ENCODE results near the gene KDM1A. TPM values are rescaled to one million over a fixed set of nuclear protein-coding genes. Genes with fewer than 3 reads are reported as not detected.
"Not testable (repeated sequence)": the region's sequence is repeated elsewhere in the genome, so short reads cannot be mapped to it uniquely, and the experiment has no call there.

KDM1A gene
- total RNA-seq, 1 donor from 2014 or later: 55.7 TPM

DNA sequence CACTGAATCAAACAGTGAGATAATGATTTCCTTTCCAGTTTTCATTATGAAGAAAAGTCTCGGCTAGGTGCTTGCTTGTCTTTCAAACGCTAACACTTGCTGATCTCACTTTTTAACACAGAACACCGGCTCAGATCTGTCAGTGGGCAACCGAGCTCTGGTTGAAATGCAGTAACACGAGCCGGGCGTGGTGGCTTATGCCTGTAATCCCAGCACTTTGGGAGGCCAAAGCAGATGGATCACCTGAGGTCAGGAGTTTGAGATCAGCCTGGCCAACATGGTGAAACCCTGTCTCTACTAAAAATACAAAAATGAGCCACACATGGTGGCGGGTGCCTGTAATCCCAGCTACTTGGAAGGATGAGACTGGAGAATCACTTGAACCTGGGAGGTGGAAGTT, 9.2 kb upstream of the KDM1A start:
- intact Hi-C loops (cut with micrococcal nuclease): not testable (repeated sequence)

DNA sequence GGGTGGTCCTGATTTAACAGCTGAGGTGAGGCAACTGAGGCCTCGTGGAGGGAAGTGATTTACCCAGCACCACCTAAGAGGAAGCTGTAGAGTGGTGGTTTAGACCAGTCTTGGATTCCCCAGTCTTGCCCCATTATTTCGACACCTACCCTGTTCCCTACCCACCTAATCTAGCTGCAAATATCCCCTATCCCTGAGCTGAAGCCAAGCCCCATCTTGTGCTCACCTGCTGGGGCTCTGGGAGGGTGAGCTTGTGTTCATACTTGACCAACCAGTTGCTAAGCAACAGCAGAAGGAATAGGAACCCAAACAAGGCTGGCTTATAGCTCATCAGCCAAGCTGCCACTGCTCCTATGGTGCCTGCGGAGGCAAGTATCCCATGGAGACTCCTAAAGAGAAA, 5.6 kb upstream of the KDM1A start:
- intact Hi-C loops (cut with micrococcal nuclease): no loop called here

DNA sequence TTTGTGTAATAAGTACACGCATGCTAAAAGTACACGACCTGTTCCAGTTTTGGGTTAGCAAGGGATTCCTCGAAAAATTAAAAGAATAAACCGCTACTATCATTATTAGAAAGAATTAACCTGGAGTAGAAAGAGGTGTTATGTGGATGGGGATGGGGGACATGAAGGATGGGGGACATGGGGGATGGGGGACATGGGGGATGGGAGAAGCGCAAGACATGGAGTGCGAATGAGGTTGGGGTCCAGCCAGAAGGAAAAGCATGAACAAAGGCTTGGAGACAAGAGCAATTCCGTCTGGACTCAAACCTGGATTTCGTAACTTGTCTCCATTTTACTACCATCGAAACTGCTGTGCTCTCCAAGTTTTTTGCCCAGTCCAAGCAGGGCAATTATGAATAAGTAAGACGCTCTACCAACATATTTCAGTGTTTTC, 591 bp upstream of the KDM1A start:
- intact Hi-C loops (cut with micrococcal nuclease): loop anchor here (1.0 to 5.0 kb wide), 5 partner anchors 101 to 1236 kb away; partner anchors contain the start of genes CDC42, LUZP1, USP48 and ZNF436

DNA sequence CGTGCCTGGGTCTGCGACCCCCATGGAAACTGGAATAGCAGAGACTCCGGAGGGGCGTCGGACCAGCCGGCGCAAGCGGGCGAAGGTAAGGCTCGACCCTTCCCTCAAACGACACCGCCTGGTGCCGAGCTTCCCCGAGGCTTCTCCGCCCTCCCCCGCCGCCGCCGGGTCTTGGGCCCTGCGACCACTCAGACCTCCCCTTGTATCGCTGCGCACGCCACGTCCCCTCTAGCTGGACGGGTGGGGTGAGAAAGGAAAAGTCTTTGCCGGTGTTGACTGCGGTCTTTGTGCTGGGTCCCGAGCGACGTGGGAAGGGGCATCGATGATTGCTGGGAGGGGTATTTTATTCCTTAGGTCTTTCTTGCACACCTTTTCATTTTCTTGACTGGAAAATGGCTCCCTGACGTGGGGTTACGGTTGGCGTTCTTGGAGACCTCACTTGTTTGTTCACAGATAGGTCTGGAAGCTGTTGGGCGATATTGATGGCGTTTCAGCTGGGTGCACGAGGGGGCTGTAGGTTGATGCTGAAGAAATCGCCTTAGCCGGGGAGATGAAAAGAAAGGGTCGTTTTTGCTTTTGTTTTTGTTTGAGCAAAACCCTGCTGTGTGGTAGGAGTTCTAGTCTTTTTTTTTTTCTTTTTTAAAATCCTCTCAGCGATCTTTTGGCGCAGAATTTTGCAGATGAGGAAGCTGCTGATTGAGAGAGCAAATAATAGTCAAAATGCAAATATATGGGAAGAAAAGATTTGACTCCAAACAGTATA, 776 bp downstream of the KDM1A start:
- intact Hi-C loops (cut with micrococcal nuclease): loop anchor here (1.0 to 10.0 kb wide), 7 partner anchors 17 to 1237 kb away; partner anchors contain the start of genes CDC42, HNRNPR, LUZP1 and USP48

DNA sequence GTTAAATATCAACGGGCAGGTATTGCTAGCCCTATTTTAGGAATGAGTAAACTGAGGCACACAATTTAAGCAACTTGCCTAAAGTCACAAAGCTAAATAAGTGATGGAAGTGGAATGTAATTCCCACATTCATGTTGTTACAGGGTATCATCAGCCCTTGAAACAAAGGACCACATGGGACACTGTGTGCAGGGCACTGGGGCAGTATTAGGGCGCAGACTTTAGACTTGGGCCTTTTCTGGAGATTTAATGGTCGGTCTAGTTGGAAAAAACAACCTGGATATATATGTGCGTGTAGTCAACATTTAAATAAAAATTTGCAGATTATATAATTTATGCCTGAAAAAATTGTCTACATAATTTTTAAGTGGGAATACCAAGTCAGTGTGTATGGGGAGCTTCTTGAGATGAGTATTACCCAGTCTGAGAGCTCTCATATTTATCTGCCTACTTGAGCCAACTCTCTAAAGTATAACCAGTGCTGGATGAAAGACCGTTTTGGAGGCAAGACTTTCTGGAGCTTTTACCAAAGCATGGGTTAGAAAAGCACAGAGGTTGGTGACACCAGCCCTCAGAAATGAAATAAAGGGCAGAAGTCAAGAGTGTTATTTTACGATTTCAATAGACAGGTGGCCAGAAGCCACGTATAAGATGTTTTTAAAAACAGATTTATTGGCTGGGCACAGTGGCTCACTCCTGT, 1.6 kb downstream of the KDM1A start:
- intact Hi-C loops (cut with micrococcal nuclease): loop anchor here (2.0 to 10.0 kb wide), 2 partner anchors 16 to 324 kb away; partner anchors contain the start of gene HNRNPR

DNA sequence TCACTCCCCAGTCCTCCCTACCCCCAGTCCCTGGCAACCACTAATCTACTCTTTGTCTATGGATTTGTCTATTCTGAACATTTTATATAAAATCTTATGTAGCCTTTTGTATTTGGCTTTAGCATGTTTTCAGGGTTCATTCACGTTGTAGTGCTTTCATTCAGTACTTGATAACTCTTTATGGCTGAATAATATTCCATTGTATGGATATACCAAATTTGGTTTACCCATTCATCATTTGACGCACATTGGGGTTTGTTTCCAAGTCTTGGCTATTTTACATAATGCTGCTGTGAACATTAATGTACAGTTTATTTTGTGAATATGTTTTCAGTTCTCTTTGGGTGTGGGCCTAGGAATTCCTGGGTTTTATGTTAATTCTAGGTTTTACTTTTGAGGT, 2.6 kb downstream of the KDM1A start:
- intact Hi-C loops (cut with micrococcal nuclease): loop anchor here (2.0 to 10.0 kb wide), 2 partner anchors 15 to 323 kb away; partner anchors contain the start of gene HNRNPR

DNA sequence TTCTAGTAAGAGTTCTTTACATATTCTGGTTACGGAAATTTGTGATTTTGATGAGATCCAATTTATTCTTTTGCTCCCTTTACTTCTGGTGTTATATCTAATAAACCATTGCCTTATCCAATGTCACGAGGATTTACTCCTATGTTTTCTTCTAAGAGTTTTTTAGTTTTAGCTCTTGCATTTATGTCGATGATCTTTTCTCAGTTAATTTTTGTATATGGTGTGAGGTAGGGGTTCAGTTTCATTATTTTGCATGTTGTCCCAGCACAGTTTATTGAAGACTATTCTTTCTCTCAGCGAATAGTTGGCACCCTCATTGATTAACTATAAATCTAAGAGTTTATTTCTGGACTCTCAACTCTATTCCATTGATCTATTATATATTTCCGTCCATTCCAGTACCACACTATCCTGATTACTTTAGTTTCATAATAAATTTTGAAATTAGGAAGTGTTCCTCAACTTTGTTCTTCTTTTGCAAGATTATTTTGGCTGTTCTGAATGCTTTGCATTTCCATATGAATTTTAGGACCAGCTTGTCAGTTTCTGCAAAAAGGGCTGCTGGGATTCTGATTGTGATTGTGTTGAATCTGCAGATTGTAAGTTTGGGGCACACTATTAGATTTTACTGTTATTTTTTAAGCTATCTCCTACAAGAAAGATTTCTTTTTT, 4.0 kb downstream of the KDM1A start:
- intact Hi-C loops (cut with micrococcal nuclease): loop anchor here (10.0 kb wide), 1 partner anchor 321 kb away; the partner anchor contains the start of gene HNRNPR

DNA sequence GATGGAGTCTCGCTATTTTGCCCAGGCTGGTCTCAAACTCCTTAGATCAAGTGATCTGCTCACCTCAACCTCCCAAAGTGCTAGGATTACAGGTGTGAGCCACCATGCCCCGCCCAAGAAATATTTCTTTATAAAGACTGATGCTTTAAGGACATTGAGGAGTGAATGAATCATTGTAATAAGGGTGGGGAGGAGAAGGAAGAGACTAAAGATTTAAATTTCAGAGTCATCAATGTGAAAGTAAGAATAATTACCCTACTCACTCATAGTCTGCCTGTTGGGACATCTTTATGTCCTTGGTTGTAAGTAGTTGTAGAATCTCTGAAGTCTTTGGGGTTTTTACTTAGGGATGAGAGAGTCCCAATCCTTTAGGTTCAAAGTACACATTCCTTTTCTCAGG, 7.3 kb downstream of the KDM1A start:
- intact Hi-C loops (cut with micrococcal nuclease): loop anchor here (10.0 kb wide), 1 partner anchor 318 kb away; the partner anchor contains the start of gene HNRNPR

DNA sequence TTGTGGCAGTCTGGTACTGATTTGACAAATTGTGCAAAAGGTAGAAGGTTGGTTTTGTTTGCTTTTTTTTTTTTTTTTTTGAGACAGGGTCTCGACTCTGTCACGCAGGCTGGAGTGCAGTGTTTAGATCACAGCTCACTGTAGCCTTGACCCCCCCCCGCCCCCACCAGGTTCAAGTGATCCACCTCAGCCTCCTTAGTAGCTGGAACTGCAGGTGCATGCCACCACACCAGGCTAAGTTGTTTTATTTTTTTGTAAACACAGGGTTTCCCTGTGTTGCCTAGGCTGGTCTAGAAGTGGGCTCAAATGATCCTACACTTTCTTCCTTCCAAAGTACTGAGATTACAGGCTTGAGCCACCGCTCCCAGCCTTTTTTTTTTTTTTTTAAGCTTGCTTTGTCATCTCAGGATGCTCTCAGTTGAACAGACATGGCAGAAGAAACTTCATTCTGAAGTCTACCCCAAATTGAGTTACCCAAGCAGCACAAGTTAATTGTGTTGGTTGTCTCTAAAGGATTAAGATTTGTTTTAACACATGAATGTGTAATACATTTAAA, 8.2 kb downstream of the KDM1A start:
- intact Hi-C loops (cut with micrococcal nuclease): loop anchor here (10.0 kb wide), 1 partner anchor 317 kb away; the partner anchor contains the start of gene HNRNPR

DNA sequence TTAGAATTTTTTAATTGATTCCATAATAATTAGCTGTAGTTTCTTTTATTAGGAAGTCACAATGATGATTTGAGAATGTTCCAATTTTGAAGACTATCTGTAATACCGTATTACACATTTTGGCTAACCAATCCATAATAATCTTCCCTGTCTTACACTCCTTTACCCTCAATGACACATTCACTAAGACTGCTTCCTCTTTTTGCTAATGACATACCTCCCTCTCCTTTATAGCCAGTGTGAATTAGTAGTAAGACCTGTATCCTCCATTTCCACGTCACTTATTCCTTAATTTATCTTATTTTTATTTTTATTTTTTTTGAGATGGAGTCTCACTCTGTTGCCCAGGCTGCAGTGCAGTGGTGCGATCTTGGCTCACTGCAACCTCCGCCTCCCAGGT, 10.1 kb downstream of the KDM1A start:
- intact Hi-C loops (cut with micrococcal nuclease): loop anchor here (10.0 kb wide), 1 partner anchor 315 kb away; the partner anchor contains the start of gene HNRNPR

DNA sequence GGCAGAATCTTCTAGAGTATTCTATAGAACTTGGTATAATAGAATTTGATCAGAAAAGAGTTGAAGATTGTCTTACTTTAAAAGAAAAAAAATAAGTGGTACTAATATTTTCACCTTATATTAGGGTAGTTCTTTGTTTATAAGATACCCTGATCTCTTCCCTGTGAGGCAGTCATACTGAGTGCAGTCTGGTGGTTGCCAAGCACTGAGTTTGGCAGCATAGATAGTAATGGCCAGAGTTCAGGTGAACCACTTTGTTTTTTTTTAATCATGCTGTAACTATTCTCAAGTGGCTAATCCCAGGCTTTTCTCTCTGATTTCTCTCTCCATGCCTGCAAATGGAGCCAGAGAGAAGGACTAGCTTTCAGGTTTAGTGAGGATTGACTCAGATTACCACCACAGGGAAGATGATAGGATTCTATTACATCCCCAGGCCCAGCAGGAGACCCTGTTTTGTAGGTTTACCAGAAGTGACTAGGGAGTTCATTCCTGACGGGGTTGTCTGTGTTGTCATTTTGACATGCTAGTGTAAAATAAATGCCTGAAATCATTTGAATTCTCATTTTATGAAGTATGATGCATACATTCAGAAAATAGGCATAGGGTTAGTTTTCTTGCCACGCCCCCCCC, 16.7 kb downstream of the KDM1A start:
- intact Hi-C loops (cut with micrococcal nuclease): loop anchor here (2.0 kb wide), 1 partner anchor 15 kb away; no protein-coding TSS in a partner anchor

DNA sequence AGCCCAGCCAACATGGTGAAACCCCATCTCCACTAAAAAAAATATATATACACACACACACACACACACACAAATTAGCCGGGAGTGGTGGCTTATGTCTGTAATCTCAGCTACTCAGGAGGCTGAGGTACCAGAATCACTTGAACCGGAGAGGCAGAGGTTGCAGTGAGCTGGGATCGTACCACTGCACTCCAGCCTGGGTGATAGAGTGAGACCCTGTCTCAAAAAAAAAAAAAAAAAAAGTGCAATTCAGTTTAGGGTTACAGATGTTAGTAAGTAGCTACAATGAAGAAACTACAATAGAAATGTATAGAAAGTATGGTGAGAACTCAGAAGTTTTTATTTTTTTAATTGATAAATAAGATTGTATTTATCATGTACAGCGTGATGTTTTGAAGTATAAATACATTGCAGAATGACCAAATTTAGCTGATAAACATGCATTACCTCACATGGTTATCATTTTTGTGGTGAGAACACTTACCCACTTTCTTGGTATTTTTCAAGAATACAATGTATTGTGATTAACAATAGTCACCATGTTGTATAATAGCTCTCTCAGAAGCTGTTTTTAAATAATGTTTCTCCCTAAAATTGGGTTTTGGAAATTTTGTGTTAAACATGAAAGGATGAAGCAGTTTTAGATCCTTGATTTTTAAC, 17.9 kb downstream of the KDM1A start:
- intact Hi-C loops (cut with micrococcal nuclease): loop anchor here (2.0 kb wide), 1 partner anchor 16 kb away; no protein-coding TSS in a partner anchor

DNA sequence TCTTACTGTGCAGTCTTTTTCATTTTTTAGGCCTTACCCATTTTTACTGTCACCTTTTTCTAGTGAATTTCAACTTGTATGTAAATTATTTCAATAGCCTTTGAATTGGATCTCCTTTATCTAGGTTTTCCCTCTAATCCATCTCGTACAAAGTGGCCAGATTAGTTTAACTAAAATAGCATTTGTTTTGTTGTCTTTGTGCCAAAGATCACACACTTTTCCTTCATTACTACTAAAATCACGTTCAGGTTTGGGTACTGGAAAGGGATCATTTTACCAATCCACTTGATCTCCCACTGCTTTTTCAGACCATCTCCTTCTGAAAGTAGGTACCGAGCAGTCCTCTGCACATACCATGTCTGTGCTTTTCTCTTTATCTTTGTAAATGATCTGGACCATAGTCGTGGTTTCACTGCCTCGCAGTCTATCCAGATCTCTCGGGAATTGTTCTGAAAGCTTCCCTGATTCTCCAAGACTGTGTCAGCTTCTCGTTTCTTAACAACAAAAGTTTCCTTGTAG, 20.1 kb downstream of the KDM1A start:
- intact Hi-C loops (cut with micrococcal nuclease): no loop called here

DNA sequence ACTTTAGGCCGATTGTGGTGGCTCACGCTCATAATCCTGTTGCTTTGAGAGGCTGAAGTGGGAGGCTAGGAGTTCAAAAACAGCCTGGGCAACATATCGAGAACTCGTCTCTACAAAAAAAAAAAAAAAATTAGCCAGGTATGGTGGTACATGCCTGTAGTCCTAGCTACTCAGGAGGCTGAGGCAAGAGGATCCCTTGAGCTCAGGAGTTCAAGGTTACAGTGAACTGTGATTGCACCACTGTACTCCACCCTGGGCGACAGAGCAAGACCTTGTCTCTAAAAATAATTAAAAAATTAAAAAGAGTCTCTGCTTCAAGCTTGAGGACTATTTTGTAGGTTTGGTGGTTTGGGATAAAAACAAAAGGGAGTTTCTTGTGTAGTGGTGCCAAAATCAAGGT, 21.2 kb downstream of the KDM1A start:
- intact Hi-C loops (cut with micrococcal nuclease): no loop called here

DNA sequence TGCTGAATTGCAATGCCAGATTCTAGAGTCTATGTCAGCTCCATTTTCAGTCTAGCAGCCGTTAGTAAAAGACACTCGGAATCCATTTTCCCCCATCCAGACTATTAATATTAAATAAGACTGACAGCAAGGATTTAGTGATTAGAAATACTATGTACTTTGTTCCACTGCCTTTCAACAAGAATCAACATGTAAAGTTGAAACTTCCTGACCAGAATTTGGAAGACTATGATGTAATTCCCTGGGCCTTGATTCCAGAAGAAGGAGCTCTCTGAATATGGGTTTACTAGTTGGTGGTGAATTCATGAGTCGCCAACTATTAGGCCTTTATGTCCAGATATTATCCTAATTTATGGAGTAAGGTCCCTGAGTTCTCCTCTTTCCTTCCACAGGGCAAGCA, 24.8 kb downstream of the KDM1A start:
- intact Hi-C loops (cut with micrococcal nuclease): no loop called here

DNA sequence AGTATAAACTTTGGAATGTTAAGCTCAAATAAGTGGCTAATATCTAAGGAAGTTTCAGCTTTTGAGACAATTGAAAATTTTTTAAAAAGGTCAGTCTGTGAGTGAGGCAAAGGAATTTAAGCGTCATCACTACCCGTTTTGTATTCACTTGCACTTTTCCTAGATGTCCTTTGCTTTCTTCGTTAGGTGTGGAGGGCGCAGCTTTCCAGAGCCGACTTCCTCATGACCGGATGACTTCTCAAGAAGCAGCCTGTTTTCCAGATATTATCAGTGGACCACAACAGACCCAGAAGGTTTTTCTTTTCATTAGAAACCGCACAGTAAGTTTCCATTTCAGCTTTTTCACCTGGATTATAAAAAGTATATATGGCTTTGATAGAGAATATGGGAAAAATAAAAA, 30.9 kb downstream of the KDM1A start:
- intact Hi-C loops (cut with micrococcal nuclease): no loop called here

DNA sequence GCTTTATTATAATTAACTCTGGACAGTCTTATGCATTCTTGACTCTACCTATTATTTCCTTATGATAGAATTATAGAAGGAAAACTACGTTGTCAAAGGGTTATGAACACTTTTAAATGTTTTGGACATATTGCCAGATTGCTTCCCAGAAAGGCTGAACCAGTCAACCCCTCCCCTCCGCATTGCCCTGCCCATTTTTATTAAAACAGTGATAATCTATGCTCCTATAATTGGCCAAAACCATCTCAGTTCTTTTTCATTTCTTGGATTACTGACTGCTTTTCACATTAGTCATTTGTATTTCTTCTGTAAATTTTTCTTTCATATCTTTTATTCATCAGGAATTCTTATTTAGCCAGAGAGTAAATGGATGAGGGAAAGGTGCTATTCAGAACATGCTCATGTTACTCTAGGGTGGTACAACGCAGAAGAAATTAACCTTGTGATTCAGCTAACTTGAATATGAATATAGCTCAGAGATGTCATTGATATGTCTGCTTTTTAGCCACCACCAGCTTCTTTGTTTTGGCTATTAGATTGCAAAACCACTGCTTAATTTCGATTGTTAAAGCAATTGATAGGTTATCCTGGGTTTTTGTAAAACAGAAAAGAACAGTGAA, 32.1 kb downstream of the KDM1A start:
- intact Hi-C loops (cut with micrococcal nuclease): no loop called here

DNA sequence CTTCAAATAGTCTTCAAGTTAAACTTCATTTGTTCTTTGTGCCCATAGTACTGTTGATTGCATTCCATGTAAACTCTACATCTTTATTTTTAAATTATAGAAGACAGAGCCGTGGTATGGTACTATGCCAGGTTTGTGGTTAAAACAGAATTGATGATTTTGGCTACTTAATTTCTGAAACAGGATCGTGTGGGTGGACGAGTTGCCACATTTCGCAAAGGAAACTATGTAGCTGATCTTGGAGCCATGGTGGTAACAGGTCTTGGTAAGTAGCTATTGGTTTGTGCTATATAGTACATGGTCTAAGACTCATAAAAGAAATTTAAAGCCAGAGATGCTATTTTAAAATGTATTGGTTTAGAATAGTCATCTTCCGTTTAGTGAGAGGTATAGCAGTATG, 38.0 kb downstream of the KDM1A start:
- intact Hi-C loops (cut with micrococcal nuclease): no loop called here

DNA sequence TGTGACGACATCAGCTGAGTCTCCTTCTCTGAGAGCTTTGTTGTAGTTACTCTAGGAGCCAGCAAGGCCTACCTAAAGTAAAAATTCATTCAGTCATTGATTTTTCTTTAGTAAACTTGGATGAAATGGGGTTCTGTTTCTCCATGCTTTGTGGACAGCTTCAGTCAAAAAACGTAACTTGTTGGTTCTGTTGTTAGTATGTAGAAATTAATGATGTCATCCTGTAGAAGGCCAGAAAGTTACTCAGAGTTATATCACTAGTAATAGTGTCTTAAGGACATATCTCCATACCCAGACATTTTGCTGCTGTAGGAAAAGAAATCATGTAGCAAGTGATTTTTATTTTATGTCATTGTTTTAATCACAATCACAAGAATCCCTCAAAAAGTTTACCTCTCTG, 43.0 kb downstream of the KDM1A start:
- intact Hi-C loops (cut with micrococcal nuclease): loop anchor here (2.0 kb wide), 1 partner anchor 21 kb away; no protein-coding TSS in a partner anchor

Data from T-helper 1 cell treated with Interleukin-12 subunit alpha and Interleukin-12 subunit beta and Interleukin-4 antibody, amounts not matched to agents 30 ng/mL and 1 ng/mL, for 36 hours (primary cell).